ENCODE data around the gene SLC45A2.

SLC45A2 gene

DNA sequence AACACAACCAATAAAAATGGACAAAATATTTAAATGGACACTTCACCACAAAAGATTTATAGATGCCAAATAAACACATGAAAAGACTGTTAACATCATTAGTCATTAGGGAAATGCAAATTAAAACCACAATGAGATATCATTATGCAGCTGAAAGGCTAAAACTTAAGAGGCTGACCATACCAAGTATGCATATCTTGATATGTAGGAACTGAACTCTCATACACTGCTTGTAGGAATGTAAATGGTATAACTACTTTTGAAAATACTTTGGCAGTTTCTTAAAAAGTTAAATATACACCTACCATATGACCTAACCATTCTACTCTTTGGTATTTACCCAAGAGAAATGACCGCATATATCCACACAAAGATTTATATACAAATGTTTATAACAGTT lies 79.1 kb downstream of the SLC45A2 start:
- no peak for DNase-seq

DNA sequence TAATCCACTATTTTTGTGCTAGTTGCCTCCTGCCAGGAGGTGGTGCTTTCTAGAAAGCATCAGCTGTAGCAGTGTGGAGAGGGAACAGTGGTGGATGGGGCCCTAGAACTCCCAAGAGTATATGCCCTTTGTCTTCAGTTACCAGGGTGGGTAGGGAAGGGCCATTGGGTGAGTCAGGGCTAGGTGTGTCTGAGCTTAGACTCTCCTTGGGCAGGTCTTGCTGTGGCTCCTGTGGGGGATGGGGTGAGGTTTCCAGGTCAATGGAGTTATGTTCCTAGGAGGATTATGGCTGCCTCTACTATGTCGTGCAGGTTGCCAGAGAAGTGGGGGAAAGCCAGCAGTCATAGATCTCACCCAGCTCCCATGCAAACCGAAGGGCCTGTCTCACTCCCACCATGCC lies 81.4 kb downstream of the SLC45A2 start:
- no peak for DNase-seq

DNA sequence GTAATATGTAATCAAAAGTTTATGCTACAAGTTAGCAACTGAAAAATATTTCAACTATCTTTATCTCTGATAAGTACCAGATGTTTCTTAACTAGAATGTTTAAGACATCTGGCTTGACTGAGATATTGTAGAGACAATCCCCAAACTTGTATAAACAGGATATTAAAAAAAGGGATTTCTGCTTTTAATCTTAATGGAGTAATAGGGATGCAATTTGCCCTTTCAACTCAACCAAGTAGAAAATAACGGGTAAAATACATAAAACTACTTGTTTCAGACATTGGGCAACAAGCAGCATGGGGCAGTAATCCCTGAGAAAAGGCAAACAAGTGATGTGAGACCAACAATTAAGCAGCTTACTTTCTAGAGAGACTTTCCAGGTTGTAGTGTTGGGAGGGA lies 83.3 kb downstream of the SLC45A2 start:
- no peak for DNase-seq

All from activated CD4-positive, alpha-beta T cell treated with anti-CD3 and anti-CD28 coated beads, Interleukin-2, amount 50 U/mL, for 4 hours (primary cell).